SHP77 treated with DMSO at 0.1 percent for 48 hours (cell line): ENCODE results near the gene CRMP1.
"Not testable (repeated sequence)": the region's sequence is repeated elsewhere in the genome, so short reads cannot be mapped to it uniquely, and the experiment has no call there.

Experiments
- DNase-seq: peaks from one replicate; lab custom pipeline; 2025; lab: John Stamatoyannopoulos, UW

The CRMP1 gene

GRCh38 chr4:5822619-5823018 lies 70.3 kb downstream of the CRMP1 start:
- DNase-seq: no peak

GRCh38 chr4:5821665-5822358 lies 71.1 kb downstream of the CRMP1 start:
- no peak for DNase-seq

- DNase-seq: no peak
These were observed 76.0 kb downstream of the CRMP1 start for GRCh38 chr4:5816851-5817375.

GRCh38 chr4:5816101-5816500 lies 76.8 kb downstream of the CRMP1 start:
- DNase-seq: no peak

- no peak for DNase-seq
These were observed 77.2 kb downstream of the CRMP1 start for GRCh38 chr4:5815641-5816040.

GRCh38 chr4:5814421-5814820 lies 78.5 kb downstream of the CRMP1 start:
- no peak for DNase-seq

- no peak for DNase-seq
These were observed 79.0 kb downstream of the CRMP1 start for GRCh38 chr4:5813882-5814255.

GRCh38 chr4:5812506-5813229 lies 80.2 kb downstream of the CRMP1 start:
- no peak for DNase-seq

GRCh38 chr4:5812057-5812456 lies 80.8 kb downstream of the CRMP1 start:
- not testable (repeated sequence) for DNase-seq

GRCh38 chr4:5810770-5811430 lies 82.0 kb downstream of the CRMP1 start:
- DNase-seq: no peak

- DNase-seq: no peak
These were observed 82.7 kb downstream of the CRMP1 start for GRCh38 chr4:5810151-5810550.

GRCh38 chr4:5809216-5809776 lies 83.6 kb downstream of the CRMP1 start:
- no peak for DNase-seq

- peak; percentile 52 for DNase-seq
These were observed 84.7 kb downstream of the CRMP1 start for GRCh38 chr4:5808081-5808741.

GRCh38 chr4:5805270-5805669 lies 87.6 kb downstream of the CRMP1 start:
- no peak for DNase-seq

- no peak for DNase-seq
These were observed 88.2 kb downstream of the CRMP1 start for GRCh38 chr4:5804656-5805055.

- DNase-seq: no peak
These were observed 90.3 kb downstream of the CRMP1 start for GRCh38 chr4:5802565-5802964.

- DNase-seq: no peak
These were observed 91.2 kb downstream of the CRMP1 start for GRCh38 chr4:5801696-5802095.

GRCh38 chr4:5800496-5800895 lies 92.4 kb downstream of the CRMP1 start:
- DNase-seq: no peak

GRCh38 chr4:5799406-5799805 lies 93.5 kb downstream of the CRMP1 start:
- DNase-seq: no peak

- no peak for DNase-seq
These were observed 93.9 kb downstream of the CRMP1 start for GRCh38 chr4:5798946-5799345.

- DNase-seq: no peak
These were observed 94.4 kb downstream of the CRMP1 start for GRCh38 chr4:5798462-5798861.

- no peak for DNase-seq
These were observed 95.0 kb downstream of the CRMP1 start for GRCh38 chr4:5797866-5798265.
